ENCODE measurements around the gene GADL1.

GRCh38 chr3:30752491-30752890 lies 142.0 kb downstream of the GADL1 start:
- TF ChIP-seq TAF1 (IDR thresholded peaks at IDR 0.05; ENCODE audit: borderline replicate concordance, insufficient read depth, low read length) (no peak), FOXP2 (optimal IDR thresholded peaks at IDR 0.05; ENCODE audit: borderline replicate concordance, extremely low read depth, extremely low read length, insufficient read depth) (no peak)

Measured in PFSK-1 (cell line).